Colon (tissue), 2 donors: ENCODE measurements around the gene INTS7.

Experiments
- FAIRE-seq: peaks from 2 replicates; lab custom pipeline; 2012; peaks lifted over from hg19 to GRCh38; lab: Jason Lieb, UNC
- donor health status: control.
- donor health status: control.

The INTS7 gene

DNA sequence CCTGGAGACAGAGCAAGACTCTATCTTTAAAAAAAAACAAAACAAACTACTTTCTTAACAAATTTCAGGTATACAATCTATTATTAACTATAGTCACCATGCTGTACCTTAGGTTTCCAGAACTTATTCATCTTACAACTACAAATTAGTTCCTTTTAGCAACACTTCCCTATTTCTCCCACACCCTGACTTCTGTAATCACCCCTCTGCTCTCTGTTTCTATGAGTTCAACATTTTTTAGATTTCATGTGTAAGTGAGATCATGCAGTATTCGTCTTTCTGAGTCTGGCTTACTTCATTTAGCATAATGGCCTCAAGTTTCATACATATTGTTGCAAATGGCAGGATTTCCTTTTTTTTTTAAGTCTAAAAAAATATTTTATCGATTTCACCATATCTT, 126.9 kb downstream of the INTS7 start:
- FAIRE-seq, result no peak

DNA sequence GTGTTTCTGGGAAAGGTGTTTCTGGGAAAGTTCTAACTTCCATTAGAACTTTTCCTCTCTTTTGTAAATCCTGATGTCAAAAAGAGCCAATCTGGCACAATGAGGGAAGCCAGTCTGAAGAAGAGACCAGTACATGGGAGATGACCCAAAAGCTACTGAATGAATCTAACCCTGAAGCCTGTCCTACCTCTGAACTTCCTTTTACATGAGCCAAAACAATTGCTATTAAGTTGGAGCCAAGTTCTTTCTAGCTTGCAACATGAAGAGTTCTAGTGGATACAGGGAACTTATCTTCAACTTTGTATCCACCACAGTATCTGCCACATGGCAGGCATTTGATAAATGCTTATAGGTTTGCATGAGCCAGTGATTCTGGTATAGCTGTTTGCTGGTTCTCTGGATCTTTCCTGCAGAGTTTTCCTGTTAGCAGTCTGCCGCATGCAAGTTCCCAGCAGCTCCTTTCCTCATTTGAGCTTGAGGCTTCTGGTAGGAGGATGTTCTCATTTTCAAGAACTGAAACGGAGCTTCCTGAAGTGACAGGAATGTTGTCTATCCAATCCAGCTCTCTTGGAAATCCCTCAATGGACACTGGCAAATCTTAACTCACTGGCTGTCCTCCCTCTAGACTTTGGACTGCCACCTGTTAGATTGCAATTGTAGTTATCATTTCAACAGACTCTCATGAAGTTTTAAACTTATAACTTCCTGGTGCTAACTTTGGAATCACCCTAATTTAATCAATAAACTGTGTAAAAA, 131.7 kb downstream of the INTS7 start:
- peak; percentile 10 for FAIRE-seq

DNA sequence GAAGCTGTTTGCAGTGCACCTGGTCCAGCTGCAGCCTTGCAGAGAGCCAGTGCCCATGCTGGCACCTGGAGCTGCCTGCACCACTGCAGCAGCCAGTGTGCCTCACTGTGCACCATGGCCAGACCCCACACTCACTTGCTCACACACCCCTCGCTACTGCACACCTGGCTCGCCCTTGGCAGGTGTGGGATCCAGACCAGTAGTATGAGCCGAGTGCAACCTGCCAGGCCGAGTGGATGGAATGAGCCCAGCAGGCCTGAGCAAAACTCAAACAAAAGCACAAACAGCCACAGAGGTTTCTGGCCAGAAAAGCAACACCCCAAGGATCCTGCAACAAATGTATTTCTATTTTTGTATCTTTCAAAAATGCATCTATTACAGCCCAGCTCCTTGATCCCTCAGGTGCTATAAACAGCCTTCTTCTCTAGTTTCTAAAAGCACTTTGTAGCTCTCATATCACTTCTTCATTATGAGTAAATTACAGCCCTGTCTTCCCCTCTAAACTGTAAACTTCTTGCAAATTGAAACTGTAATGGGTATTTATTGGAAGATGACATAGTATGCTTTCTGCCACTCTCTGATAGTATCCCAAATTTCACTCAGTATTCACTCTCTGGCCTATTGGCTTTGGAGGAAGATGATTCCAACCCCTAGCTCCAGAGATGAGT, 132.6 kb downstream of the INTS7 start:
- no peak for FAIRE-seq

DNA sequence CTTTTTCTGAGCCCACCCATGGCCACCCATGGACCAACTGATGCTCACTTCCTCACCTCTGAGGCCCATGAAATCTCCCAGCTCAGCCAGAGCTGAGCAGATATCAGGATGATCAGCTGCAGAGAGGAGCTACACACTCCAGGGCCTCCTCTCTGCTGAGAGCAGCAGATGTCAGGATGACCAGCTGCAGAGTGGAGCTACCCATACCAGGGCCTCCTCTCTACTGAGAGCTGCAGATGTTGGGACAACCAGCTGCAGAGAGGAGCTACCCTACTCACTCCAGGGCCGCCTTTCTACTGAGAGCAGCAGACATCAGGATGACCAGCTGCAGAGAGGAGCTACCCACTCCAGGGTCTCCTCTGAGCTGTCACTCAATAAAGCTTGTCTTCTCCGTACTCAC, 133.4 kb downstream of the INTS7 start:
- no peak for FAIRE-seq

DNA sequence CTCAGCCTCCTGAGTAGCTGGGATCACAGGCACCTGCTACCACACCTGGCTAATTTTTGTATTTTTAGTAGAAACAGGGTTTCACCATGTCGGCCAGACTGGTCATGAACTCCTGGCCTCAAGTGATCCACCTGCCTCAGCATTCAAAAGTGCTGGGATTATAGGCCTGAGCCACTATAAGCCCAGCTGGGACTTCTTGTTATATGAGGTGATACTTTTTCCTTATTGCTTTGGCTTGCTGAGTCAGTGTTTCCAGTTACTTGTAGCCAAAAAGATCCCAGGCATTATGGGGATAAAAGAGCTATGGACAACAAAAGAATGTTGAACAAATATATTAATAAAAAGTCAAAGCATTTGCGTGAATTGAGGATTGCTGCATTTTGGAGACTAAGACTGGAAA, 134.9 kb downstream of the INTS7 start:
- FAIRE-seq, result no peak

DNA sequence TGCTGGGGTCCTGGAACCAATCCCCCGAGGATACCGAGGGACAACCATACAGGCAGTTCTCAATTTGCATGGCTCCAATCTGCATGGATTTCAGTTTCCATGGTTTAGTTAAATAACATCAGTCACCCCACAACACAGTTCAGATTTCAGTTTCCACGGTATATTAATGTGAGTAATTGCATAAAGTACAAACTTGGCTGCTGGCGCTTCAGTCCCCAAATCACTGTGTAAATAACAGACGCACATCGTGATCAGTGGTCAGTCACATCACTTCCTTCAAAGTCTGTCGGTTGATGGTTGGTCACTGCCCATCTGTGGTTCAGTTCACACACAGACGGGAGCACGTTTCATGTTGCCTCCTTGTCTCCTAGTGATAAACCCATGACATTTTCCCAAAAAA, 138.4 kb downstream of the INTS7 start:
- no peak for FAIRE-seq

DNA sequence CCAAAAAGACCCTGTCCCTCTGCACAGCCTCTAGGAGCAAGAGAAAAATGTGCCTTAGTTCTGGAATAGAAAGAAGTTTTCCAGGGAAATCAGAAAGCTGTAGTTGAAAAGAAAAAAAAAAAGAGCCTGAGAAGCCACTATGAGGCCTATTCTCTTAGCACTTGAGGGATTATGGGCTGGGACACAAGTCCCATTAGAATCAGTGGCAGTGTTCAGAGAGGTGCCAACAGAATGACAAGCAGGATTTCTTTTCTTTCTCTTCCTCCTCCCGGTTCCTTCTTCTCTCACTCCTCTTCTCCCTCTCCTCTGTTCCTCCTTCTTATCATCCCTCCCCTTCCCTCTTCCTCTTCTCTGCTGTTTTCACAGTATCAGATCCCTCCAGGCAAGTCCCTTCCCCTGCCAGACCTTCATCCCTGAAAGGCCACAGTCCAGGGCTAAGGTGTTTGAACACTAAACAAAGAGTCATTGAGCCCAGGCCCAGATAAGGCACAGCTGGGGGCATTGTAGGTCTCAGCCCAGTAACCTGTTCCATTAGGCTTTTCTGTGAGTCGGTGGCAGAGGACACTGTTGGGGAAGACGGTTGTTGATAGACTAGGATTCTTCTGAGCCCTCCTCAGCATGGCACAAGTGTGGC, 140.1 kb downstream of the INTS7 start:
- no peak for FAIRE-seq

DNA sequence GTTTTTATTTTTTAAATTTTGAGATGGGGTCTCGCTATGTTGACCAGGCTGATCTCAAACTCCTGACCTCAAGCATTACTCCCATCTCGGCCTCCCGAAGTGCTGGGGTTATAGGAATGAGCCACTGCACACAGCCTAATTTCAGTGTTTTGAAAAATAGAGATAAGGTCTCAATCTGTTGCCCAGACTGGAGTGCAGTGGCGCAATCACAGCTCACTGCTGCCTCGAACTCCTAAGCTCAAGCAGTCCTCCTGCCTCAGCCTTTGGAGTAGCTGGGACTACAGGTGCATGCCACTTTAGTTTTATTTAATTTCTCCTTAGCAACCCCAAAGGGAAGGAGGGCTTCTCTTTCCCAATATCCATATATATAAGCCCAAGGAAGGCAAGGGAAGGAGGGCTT, 141.0 kb downstream of the INTS7 start:
- no peak for FAIRE-seq

DNA sequence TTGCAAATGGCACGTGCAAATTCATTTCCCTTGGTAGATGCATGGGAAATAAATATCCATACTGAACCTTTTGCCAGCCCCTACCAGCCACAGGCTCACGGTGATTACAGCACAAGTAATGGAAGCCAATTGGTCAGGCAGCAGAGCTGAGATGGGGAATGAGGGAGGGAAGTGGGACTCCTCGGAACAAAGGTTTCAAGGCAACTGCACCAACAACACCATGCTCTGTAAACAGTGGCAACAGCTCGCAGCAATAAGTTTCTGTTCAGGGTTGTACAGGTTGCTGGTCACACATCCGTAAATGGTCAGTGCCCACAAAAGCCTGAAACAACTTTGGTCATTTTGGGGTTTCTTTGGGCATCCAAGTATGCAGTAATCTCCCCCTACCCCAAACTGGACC, 142.1 kb downstream of the INTS7 start:
- FAIRE-seq, result no peak

DNA sequence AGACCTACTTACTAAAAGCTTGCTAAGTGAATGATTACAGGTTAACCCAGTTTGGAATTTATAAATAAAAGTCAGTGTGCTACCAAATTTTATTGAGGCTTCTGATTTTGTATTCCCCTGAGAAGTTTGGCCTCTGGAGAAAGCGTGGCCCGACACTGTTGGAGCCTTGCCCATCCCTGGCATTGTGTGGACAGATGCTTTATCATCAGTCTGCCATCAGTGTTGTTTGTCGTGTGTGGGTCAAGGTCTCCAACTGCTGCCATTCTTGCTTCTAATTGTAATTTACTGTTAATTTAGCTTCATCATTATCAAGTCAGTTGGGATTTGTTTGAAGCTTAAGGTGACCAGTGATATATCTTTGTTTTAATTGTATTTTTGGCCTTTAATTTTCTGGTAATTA, 142.8 kb downstream of the INTS7 start:
- no peak for FAIRE-seq

DNA sequence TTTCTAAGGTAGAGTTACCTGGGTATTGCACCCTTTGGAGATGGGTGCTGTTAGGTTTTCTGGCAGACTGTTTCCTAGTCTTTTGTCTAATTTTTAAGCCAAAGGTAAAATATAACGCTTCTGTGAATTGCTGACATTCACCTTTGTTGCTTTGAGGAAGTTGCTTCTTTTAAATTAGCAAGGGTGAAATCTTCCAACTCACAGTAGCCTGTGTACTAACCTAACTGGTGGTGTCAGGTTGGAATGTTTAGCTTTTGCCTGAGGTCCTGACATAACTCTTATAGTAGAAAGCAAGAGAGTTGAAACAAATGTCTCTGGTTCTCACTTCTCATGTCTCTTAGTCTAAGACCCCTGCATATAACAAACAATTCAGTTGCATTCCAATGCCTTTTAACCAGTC, 143.6 kb downstream of the INTS7 start:
- no peak for FAIRE-seq
